Measurements from ENCODE around the gene PSMD13. TPM values are rescaled to one million over a fixed set of nuclear protein-coding genes. Genes with fewer than 3 reads are reported as not detected.
"Not testable (repeated sequence)": the region's sequence is repeated elsewhere in the genome, so short reads cannot be mapped to it uniquely, and the experiment has no call there.

The PSMD13 gene
- total RNA-seq: 131 and 150 TPM in 2 replicates

DNA sequence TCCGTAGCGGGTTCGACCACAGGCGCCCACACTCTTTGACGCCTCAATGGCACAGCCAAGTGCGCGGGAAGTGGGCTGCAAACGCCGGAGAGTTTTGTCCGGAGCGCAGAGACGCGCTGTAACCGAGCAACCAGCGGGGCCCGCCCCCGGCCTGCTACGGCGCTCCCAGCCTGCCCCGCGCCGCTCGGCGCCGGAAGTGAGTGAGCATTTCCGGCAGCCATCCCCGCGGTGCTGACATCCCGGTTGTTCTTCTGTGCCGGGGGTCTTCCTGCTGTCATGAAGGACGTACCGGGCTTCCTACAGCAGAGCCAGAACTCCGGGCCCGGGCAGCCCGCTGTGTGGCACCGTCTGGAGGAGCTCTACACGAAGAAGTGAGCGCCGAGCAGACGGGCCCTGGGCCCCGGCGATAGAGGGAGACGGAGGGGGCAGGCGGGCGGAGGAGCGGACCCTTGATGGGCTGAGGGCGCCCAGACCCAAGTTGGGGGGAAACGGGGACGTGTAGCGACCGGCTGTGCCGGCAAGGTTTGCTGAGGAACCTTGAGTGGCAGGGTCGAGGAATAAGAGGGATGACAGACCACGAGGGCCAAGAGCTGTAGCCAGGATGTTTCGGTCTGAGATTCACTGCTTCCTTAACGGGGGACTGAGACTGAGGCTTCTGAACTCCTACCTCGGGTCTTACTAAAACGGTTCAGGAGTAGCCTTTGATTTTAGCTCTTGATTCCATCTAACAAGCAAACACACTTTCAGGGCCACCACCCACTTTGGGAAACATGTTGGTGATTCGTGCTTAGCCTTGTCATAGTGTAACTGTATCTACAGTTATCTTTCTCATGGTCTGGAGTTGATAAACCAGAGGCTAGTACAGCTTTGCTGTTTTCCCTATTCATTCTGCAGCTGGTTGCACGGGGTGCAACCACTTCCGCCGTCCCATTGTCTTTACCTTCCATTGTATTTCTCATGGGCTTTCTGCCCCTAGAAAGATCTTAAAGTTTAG, at the start of gene PSMD13:
Gene PSMD13 (plus strand): TSS at position 203 of the 994 bp plus-strand sequence. CDS start 74 bp downstream, at position 277.
- TF ChIP-seq, protein P1, sequence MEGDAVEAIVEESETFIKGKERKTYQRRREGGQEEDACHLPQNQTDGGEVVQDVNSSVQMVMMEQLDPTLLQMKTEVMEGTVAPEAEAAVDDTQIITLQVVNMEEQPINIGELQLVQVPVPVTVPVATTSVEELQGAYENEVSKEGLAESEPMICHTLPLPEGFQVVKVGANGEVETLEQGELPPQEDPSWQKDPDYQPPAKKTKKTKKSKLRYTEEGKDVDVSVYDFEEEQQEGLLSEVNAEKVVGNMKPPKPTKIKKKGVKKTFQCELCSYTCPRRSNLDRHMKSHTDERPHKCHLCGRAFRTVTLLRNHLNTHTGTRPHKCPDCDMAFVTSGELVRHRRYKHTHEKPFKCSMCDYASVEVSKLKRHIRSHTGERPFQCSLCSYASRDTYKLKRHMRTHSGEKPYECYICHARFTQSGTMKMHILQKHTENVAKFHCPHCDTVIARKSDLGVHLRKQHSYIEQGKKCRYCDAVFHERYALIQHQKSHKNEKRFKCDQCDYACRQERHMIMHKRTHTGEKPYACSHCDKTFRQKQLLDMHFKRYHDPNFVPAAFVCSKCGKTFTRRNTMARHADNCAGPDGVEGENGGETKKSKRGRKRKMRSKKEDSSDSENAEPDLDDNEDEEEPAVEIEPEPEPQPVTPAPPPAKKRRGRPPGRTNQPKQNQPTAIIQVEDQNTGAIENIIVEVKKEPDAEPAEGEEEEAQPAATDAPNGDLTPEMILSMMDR (IDR thresholded peaks at IDR 0.05; ENCODE audit: insufficient read depth, low read length, poor library complexity, severe bottlenecking): no peak
- H3K27me3 ChIP-seq (ENCODE audit: control insufficient read depth, insufficient read depth, low read length): no peaks in the 10 kb centered on the region
- H3K4me3 ChIP-seq (ENCODE audit: low read depth, low read length): peak within 1 kb of the TSS; percentile 89
- DNase-seq (ENCODE audit: low read depth): peak; percentile 25
- H3K36me3 ChIP-seq (ENCODE audit: control insufficient read depth, insufficient read depth, low read length): no peaks in the 10 kb centered on the region

DNA sequence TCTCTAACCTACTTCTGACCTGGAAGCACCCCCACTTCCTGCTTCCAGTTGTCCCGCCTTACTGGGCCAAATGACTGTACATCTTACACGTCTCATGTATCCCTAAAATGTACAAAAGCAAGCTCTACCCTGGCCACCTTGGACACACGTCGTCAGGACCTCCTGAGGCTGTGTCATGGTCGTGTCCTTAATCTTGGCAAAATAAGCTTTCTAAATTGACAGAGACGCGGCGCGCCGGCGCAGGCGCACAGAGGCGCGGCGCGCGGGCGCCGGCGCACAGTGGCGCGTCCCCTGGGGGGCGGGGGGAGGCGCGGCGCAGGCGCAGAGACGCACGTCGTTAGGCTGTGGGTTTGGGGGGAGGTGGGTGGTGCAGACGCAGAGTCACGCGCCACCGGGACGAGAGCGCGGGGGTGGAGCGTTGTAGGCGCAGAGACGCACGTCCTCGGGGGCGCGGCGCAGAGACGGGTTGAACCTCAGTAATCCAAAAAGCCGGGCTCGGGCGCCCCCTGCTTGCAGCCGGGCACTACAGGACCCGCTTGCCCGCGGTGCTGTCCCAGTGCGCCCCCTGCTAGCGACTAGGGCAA, 47.5 kb upstream of the PSMD13 start:
- not testable (repeated sequence) for DNase-seq (ENCODE audit: low read depth); H3K36me3 ChIP-seq (ENCODE audit: control insufficient read depth, insufficient read depth, low read length); H3K4me3 ChIP-seq (ENCODE audit: low read depth, low read length); H3K27me3 ChIP-seq (ENCODE audit: control insufficient read depth, insufficient read depth, low read length)
- TF ChIP-seq, protein P1 (IDR thresholded peaks at IDR 0.05; ENCODE audit: insufficient read depth, low read length, poor library complexity, severe bottlenecking): peak; percentile 8

DNA sequence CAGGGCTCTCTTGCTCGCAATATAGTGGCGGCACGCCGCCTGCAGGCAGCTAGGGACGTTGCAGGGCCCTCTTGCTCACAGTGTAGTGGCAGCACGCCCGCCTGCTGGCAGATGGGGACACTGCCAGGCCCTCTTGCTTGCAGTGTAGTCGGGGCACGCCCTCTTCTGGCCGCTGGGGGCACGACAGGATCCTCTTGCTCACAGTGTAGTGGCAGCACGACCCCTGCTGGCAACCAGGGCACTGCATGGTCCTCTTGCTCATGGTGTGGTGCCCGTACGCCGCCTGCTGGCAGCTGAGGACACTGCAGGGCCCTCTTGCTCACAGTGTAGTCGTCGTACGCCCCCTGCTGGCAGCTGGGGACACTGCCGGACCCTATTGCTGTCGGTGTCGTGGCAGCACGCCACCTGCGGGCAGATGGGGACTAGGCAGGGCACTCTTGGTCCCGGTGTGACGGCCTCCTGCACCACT, 46.9 kb upstream of the PSMD13 start:
- not testable (repeated sequence) for H3K36me3 ChIP-seq (ENCODE audit: control insufficient read depth, insufficient read depth, low read length); H3K4me3 ChIP-seq (ENCODE audit: low read depth, low read length); DNase-seq (ENCODE audit: low read depth); H3K27me3 ChIP-seq (ENCODE audit: control insufficient read depth, insufficient read depth, low read length)

DNA sequence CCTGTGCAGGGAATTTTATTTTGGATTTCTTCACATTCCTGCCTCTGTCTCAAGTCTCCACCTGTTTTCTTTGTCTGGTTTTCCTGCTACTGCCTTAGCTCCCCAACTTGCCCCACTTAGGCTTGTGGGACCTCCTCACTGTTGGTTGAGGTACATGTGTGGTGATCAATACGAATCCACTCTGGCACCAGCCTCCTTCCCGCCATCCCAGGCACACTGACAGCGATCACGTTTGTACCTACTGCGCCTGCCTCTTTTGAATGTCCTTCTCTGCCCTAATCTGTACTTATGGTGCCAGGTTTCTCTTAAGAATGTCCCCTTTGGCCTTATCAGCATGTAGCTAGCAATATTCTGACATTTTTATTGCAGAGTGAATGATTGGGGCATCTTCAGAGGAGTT, 46.2 kb upstream of the PSMD13 start:
- H3K27me3 ChIP-seq (ENCODE audit: control insufficient read depth, insufficient read depth, low read length); H3K4me3 ChIP-seq (ENCODE audit: low read depth, low read length); DNase-seq (ENCODE audit: low read depth); H3K36me3 ChIP-seq (ENCODE audit: control insufficient read depth, insufficient read depth, low read length): not testable (repeated sequence)

DNA sequence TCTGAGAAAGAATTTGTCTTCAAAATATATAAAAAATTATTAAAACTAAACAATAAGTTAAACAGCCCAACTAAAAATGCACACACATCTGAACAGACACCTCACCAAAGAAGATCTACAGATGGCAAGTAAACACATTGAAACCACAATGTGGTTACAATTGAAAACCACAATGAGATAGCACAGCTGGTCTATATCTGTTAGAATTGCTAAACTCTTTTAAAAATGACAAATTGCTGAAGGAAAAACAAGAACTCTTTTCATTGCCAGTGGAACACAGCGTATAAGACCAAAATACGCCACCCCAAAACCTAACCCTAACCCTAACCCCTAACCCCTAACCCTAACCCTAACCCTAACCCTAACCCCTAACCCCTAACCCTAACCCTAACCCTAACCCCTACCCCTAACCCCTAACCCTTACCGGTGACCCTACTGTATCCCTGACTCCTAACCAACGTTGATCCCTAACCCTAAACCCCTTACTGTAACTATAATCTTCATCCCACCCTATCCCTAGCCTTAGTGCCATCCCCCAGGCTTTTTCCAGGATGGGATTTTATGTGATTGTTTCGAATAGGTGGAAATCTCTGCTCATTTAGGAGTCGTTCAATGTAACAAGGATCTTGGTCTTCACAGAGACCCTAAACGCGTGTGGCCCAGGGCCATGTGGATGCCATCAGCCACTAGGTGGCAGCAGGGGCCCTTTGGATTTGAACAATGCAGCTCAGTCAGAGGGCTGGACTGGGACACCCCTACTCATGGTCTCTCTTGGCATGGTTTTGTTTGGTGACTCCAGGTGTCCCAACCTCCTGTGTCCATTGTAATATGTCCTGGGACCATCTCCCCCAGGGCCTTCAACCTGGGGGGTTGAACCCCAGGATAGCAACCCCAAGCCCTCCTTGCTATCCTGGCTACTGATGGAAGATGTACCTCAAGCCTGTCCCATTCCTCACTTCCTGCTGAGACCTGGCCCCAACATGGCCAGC, 45.0 kb upstream of the PSMD13 start:
- H3K36me3 ChIP-seq (ENCODE audit: control insufficient read depth, insufficient read depth, low read length): not testable (repeated sequence)

DNA sequence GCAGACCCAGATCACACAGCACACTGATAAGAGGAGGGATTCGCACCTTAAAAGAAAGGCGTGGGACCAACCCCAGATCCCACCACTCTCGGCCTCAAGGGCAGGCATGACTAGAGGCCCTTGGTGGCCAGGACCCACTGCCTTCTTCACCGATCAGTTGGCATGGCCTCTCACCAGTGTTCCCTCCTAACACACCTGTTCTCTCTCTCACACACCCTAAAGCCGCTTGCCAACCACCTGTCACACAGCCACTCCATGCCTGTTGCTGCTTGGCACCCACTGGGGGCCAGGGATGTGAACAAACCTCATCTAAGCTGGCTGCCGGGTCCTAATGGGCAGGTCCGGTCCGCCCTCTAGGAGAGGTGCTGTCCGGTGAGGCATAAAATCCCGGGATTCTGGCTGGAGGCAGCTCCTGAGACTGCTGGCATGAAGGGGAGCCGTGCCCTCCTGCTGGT, 44.1 kb upstream of the PSMD13 start, which contains the start of gene SCGB1C1:
Gene SCGB1C1 (plus strand): TSS at position 405 of the 455 bp plus-strand sequence. CDS start 22 bp downstream, at position 427.
- H3K27me3 ChIP-seq (ENCODE audit: control insufficient read depth, insufficient read depth, low read length); H3K4me3 ChIP-seq (ENCODE audit: low read depth, low read length); H3K36me3 ChIP-seq (ENCODE audit: control insufficient read depth, insufficient read depth, low read length); DNase-seq (ENCODE audit: low read depth): not testable (repeated sequence)

More for the DNA sequence above, 45.0 kb upstream of the PSMD13 start:
- not testable (repeated sequence) for H3K4me3 ChIP-seq (ENCODE audit: low read depth, low read length); DNase-seq (ENCODE audit: low read depth); H3K27me3 ChIP-seq (ENCODE audit: control insufficient read depth, insufficient read depth, low read length)
- TF ChIP-seq, protein P1 (IDR thresholded peaks at IDR 0.05; ENCODE audit: insufficient read depth, low read length, poor library complexity, severe bottlenecking): peak; percentile 11

DNA sequence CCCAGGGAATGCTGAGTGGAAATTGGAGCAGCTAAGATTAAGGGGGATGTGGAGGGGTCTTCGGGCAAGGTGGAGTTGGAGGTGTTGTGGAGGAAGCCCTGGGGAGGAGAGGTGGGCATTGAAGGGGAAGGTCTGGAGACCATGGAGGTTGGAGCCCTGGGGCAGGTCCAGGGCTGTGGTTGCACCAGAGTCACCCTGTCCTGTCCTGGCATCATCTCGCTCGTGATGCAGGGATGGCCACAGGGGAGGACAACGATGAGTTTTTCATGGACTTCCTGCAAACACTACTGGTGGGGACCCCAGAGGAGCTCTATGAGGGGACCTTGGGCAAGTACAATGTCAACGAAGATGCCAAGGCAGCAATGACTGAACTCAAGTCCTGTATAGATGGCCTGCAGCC, 43.3 kb upstream of the PSMD13 start:
- H3K27me3 ChIP-seq (ENCODE audit: control insufficient read depth, insufficient read depth, low read length); DNase-seq (ENCODE audit: low read depth); H3K36me3 ChIP-seq (ENCODE audit: control insufficient read depth, insufficient read depth, low read length); H3K4me3 ChIP-seq (ENCODE audit: low read depth, low read length): not testable (repeated sequence)

Measured in kidney epithelial cell (primary cell).